Glomerular endothelial cell (primary cell): ENCODE data around the gene APBA3. TPM values are rescaled to one million over a fixed set of nuclear protein-coding genes. Genes with fewer than 3 reads are reported as not detected.

ENCODE experiments used
- DNase-seq: peaks from one replicate; pipeline ENCODE4 v3.0.0-alpha.2; 2011; ENCODE audit warnings: low read depth, low spot score; ENCODE audit errors: extremely low read depth
- total RNA-seq: library from RNA; depleted of rRNA; stranded (reverse); fragments of >200 nt; gene quantifications from 2 replicates; pipeline ENCODE4 v1.2.3, GENCODE V29; 2015

Gene APBA3
- total RNA-seq: 25.8 and 50.1 TPM in 2 replicates

GRCh38 chr19:3761382-3762129, at the start of gene APBA3:
Gene APBA3 (minus strand): TSS chr19:3761692. CDS start chr19:3760264, 1,428 bp downstream.
- peak; percentile 36 for DNase-seq

- no peak for DNase-seq
Observed at GRCh38 chr19:3810708-3811355, 49.3 kb upstream of the APBA3 start.

- DNase-seq: no peak
Observed at GRCh38 chr19:3809881-3810707, 48.6 kb upstream of the APBA3 start.

GRCh38 chr19:3808420-3809143, 47.1 kb upstream of the APBA3 start:
- no peak for DNase-seq

DNA sequence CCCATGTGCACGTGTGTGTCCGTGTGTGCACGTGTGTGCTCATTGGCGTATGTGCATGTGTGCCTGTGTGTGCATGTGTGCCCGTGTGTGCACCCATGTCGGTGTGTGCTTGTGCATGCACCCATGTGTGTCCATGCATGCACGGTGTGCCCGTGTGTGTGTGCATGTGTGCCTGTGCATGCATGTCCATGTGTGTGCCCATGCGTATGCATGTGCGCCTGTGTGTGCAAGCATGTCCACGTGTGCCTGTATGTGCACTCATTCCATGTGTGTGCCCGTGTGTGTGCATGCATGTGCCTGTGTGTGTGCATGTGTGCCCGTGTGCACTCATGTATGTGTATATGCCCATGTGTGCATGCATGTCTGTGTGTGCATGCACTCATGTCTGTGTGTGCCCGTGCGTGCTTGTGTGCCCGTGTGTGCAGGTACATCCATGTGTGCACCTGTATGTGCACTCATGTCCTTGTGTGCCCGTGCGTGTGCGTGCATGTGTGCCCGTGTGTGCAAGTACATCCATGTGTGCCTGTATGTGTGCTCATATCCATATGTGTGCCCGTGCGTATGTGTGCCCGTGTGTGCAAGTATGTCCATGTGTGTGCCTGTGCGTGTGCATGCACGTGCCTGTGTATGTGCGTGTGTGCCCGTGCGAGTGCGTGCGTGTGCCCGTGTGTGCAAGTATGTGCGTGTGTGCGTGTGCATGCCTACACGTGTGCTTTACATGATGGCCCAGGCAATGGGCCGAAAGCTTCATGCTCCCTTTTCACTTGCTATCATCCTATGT, 46.3 kb upstream of the APBA3 start:
- no peak for DNase-seq

GRCh38 chr19:3807131-3807480, 45.6 kb upstream of the APBA3 start:
- no peak for DNase-seq

DNA sequence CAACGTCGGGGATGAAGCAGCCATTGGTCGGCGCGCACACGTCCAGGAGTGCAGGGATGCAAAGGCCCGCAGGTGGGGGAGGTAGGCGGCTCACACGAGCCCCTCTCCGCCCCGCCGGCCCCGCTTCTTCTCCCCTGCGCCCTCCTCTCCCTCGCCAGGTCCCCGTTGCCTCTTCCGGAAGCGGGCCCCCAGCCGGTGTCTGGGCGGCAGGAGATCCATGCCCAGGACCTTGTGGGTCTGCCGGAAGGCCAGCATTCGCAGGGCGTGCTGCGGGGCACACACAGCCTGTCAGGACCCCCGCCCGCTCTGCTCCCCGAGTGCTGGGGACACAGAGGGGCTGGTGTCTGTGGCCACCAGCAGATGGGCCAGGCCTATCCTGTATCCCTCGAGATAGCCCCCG, 44.4 kb upstream of the APBA3 start:
- no peak for DNase-seq

DNA sequence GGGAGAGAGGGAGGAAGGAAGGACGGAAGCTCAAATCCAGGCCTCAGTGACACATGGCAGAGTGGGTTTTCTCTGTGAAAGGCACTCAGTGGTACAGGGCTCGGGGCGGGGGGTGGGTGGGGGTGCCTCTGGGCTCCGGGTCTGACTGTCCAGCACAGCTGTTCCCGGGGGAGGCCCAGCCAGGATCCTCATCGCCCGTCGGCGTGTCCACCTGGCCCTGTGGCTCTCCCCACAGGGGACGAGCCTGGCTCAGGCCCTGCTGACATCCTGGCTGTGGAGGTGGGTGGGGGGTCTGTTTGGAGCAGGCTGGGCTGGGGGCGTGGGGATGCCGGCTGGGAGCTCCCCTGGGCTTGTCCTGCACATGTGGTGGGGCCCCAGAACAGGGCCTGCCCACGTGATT, 42.9 kb upstream of the APBA3 start:
- DNase-seq: no peak

DNA sequence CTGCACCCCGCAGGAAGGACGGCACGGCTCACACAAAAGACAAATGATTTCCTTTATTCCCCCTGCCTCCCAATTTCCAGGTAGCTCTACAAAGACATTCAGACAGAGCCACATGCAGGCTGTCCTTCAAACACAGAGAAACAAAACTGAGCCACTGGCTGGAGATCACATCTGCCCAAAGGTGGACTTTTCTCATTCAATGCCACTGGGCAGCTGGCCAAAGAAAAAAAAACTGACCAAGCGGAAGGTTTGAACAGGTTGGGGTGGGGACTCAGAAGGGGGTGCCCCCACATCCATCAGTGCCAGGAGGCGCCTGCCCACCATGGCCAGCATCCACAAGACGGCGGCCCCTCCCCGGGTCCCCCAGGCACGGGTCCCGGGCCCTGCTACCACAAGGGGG, 42.5 kb upstream of the APBA3 start:
- no peak for DNase-seq

- DNase-seq: no peak
Observed at GRCh38 chr19:3803114-3803888, 41.8 kb upstream of the APBA3 start.

GRCh38 chr19:3801412-3802096, 40.1 kb upstream of the APBA3 start:
- no peak for DNase-seq

DNA sequence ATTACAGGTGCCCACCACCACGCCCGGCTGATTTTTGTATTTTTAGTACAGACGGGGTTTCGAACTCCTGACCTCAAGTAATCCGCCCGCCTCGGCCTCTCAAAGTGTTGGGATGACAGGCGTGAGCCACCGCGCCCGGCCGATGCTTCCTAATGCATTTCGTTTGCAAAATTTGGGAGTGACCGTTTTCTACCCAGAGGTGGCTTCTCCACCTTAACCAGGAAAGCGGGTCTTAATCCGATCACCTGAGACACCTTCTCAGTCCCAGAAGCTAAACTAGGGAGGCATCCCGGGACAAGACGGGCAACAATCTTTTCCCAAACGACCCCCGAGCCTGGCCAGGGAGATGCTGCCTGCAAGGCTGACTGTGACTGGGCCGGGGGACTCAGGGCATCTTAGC, 39.5 kb upstream of the APBA3 start:
- DNase-seq: no peak

GRCh38 chr19:3798137-3798536, 36.6 kb upstream of the APBA3 start:
- DNase-seq: no peak

DNA sequence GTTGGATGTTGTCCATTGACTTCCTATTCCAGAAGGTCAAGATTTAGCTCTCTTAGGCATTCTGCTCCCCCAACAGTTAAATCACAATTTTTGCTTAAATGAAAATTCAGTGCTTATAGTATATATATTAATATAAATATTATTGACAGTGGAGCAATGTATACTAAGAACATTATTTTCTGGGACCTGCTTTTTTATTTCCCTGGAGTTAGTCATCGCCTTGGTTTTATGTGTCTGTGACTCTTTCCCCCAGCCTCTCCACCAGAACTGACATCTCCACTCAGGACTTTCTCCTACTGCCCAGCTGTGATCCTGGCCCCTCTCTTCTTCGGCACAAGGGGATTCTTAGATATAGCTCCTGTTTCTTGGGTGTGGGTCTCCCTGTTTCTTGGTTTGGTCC, 34.9 kb upstream of the APBA3 start:
- DNase-seq: no peak

DNA sequence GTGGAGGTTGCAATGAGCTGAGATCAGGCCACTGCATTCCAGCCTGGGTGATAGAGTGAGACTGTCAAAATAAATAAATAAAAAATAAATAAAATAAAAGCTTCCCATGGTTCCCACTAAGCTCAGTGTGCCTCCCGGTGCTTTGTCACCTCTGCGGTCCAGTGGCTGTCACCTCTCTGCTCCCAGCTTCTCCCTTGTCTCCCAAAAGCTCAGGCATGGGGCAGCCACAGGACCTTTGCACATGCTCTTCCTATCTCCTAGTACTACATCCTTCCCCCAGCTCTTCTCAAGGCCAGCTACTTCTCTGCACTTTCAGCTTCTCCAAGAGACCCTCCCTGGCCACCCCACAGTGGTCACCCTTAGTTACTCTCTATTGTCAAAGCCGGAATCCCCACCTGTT, 32.3 kb upstream of the APBA3 start:
- no peak for DNase-seq

DNA sequence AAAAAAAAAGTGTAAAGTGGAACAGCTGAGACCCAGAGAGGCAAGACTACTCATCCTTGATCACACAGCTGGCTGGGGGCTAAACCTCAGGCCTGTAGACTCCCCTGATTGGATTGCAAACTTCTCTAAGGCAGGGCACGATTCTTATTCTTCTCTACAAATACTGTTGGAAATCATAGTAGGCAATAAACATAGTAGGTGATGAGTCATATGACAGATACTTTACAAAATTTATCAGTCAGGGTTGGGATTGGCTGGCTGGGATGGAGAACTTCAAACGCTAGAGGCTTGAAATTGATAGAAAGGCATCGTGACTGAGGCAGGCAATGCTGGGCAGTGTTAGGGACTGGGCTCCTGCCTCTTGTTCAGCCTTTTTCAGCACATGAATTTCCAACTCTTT, 30.6 kb upstream of the APBA3 start:
- DNase-seq: no peak

GRCh38 chr19:3790941-3791340, 29.4 kb upstream of the APBA3 start:
- no peak for DNase-seq

GRCh38 chr19:3790209-3790734, 28.8 kb upstream of the APBA3 start:
- no peak for DNase-seq
